Measurements from ENCODE around the gene MCTP2.

MCTP2 gene

GRCh38 chr15:94230883-94231722 is at the start of gene MCTP2:
Gene MCTP2 (plus strand): TSS chr15:94231561. CDS start chr15:94298266, 66,705 bp downstream.
- peak in 1 of 58 donors; percentile 2 for DNase-seq

- DNase-seq = no peak
Observed at GRCh38 chr15:94182883-94183282, 48.5 kb upstream of the MCTP2 start.

GRCh38 chr15:94185547-94186236 is 45.7 kb upstream of the MCTP2 start:
- no peak for DNase-seq

- DNase-seq = no peak
Observed at GRCh38 chr15:94186770-94187331, 44.5 kb upstream of the MCTP2 start.

GRCh38 chr15:94193906-94194305 is 37.5 kb upstream of the MCTP2 start:
- DNase-seq = no peak

- DNase-seq = no peak
Observed at GRCh38 chr15:94196531-94196930, 34.8 kb upstream of the MCTP2 start.

GRCh38 chr15:94198633-94199032 is 32.7 kb upstream of the MCTP2 start:
- DNase-seq = no peak

- no peak for DNase-seq
Observed at GRCh38 chr15:94199725-94200124, 31.6 kb upstream of the MCTP2 start.

- no peak for DNase-seq
Observed at GRCh38 chr15:94203306-94203705, 28.1 kb upstream of the MCTP2 start.

- no peak for DNase-seq
Observed at GRCh38 chr15:94205366-94205765, 26.0 kb upstream of the MCTP2 start.

GRCh38 chr15:94206463-94207167 is 24.7 kb upstream of the MCTP2 start:
- DNase-seq = no peak

GRCh38 chr15:94212291-94212690 is 19.1 kb upstream of the MCTP2 start:
- no peak for DNase-seq

- DNase-seq = no peak
Observed at GRCh38 chr15:94225616-94226015, 5.7 kb upstream of the MCTP2 start.

GRCh38 chr15:94228611-94229010 is 2.8 kb upstream of the MCTP2 start:
- DNase-seq = no peak

- DNase-seq = no peak
Observed at GRCh38 chr15:94229591-94230369, 1.6 kb upstream of the MCTP2 start.

GRCh38 chr15:94230431-94230882 is 904 bp upstream of the MCTP2 start:
- no peak for DNase-seq

GRCh38 chr15:94231723-94232468 is 535 bp downstream of the MCTP2 start:
- no peak for DNase-seq

GRCh38 chr15:94233441-94233840 is 2.1 kb downstream of the MCTP2 start:
- no peak for DNase-seq

- no peak for DNase-seq
Observed at GRCh38 chr15:94234300-94234699, 2.9 kb downstream of the MCTP2 start.

GRCh38 chr15:94235041-94235440 is 3.7 kb downstream of the MCTP2 start:
- no peak for DNase-seq

Measured in anterior cingulate cortex (tissue), 58 donors.